ENCODE data around the gene MYBBP1A. TPM values are rescaled to one million over a fixed set of nuclear protein-coding genes. Genes with fewer than 3 reads are reported as not detected.

Gene MYBBP1A
- total and polyA plus RNA-seq, 2 of the 13 experiments (the other 11 are each of a cell fraction or from before 2014, with no cell fraction given): 18.6 to 54.8 TPM

- in situ Hi-C loops (cut with HindIII; ENCODE audit: extremely low pct_ligation_motif_present, low pct_unique_long_range_greater_than_20kb) (no loop called here), intact Hi-C loops (cut with micrococcal nuclease; ENCODE audit: unreplicated experiment) (no loop called here)
- Histone ChIP-seq H3K9ac (ENCODE audit: insufficient read depth, low read depth, low read length) (0 out of 2 replicates have a peak overlapping the region, but pooled peaks have one; percentile 7), H3K4me3 (replicated peaks in 1 of 3; ENCODE audit: insufficient read depth in 1 of 3, low read depth in 2 of 3, low read length in 3 of 3) (no peak overlapping the region; a peak in 1 of 6 replicates), H3K9me3 (ENCODE audit: low read length) (no peaks in the 10 kb centered on the region), H4K20me1 (ENCODE audit: insufficient read depth, low read length) (no peaks in the 10 kb centered on the region), H2AFZ (ENCODE audit: low read length) (no peak overlapping the region), H3K4me1 (ENCODE audit: insufficient read depth, low read length) (peaks cover 15% of the 10 kb centered on the region), H3K27ac (ENCODE audit: extremely low read length, insufficient read depth, low read length) (no peak overlapping the region), H3K36me3 (replicated peaks in 1 of 2; ENCODE audit: control insufficient read depth in 1 of 2, insufficient read depth in 2 of 2, low read length in 2 of 2) (no peaks in the 10 kb centered on the region), H3K4me2 (ENCODE audit: low read depth, low read length) (peak overlapping the region; percentile 46), H3K27me3 (ENCODE audit: control insufficient read depth in 1 of 2, insufficient read depth in 2 of 2, low read length in 2 of 2) (peaks cover 10 to 61% of the 10 kb centered on the region in 2 experiments), H3K79me2 (ENCODE audit: insufficient read depth, low read length) (no peaks in the 10 kb centered on the region)
- peak; percentile 28 for ATAC-seq
- no peak for FAIRE-seq
- ChIA-PET POLR2A (no interaction called here), CTCF (ENCODE audit: low intra/inter-chr PET ratio, low total read pairs) (no interaction called here)
- BruUV-seq (replicated peaks): no TSS peak
- no peak for TF ChIP-seq MAFG (CRISPR knock-in tag; IDR thresholded peaks at IDR 0.05)
- TF ChIP-seq KAT2B (IDR thresholded peaks at IDR 0.05; ENCODE audit: borderline replicate concordance, low read depth, low read length): no peak
- no peak for TF ChIP-seq MLXIP (CRISPR knock-in tag; IDR thresholded peaks at IDR 0.05; ENCODE audit: borderline replicate concordance)
- TF ChIP-seq RXRA (CRISPR knock-in tag; IDR thresholded peaks at IDR 0.05): no peak
- no peak for TF ChIP-seq SP140L (CRISPR knock-in tag; IDR thresholded peaks at IDR 0.05; ENCODE audit: borderline replicate concordance)
- no peak for TF ChIP-seq NCOR1 (IDR thresholded peaks at IDR 0.05; ENCODE audit: borderline replicate concordance, low read length)
- TF ChIP-seq HNF4G (IDR thresholded peaks at IDR 0.05; ENCODE audit: borderline replicate concordance, low read depth, low read length): no peak
- no peak for TF ChIP-seq HNF4G (CRISPR knock-in tag; IDR thresholded peaks at IDR 0.05; ENCODE audit: borderline replicate concordance, low read depth)
- no peak for TF ChIP-seq SMARCC2 (IDR thresholded peaks at IDR 0.05)
- TF ChIP-seq SSRP1 (CRISPR knock-in tag; IDR thresholded peaks at IDR 0.05): no peak
- no peak for TF ChIP-seq ZNF781 (CRISPR knock-in tag; IDR thresholded peaks at IDR 0.05; ENCODE audit: borderline replicate concordance, not compliant biosample characterization)
- no peak for TF ChIP-seq ZEB1 (IDR thresholded peaks at IDR 0.05; ENCODE audit: insufficient replicate concordance, low read depth)
- TF ChIP-seq ZNF180 (CRISPR knock-in tag; IDR thresholded peaks at IDR 0.05; ENCODE audit: borderline replicate concordance, low read depth): no peak
- TF ChIP-seq ZBTB43 (CRISPR knock-in tag; conservative IDR thresholded peaks at IDR 0.05): no peak
- no peak for TF ChIP-seq ZNF549 (CRISPR knock-in tag; IDR thresholded peaks at IDR 0.05)
- DNase-seq (ENCODE audit: low spot score): no peak
- 13% methylated on average over 3 of the region's 10 CpGs for WGBS (ENCODE audit: low lambda C conversion rate)
These were observed 36.3 kb downstream of the MYBBP1A start for GRCh38 chr17:4518901-4519300.
